ENCODE measurements around the gene GOLGA3.
"Not testable (repeated sequence)": the region's sequence is repeated elsewhere in the genome, so short reads cannot be mapped to it uniquely, and the experiment has no call there.

The GOLGA3 gene

GRCh38 chr12:132842449-132843045 lies 13.9 kb upstream of the GOLGA3 start:
- no peak for DNase-seq (ENCODE audit: low read depth, low spot score)

GRCh38 chr12:132841151-132841550 lies 12.5 kb upstream of the GOLGA3 start:
- DNase-seq (ENCODE audit: low read depth, low spot score): no peak

GRCh38 chr12:132840536-132840935 lies 11.9 kb upstream of the GOLGA3 start:
- no peak for DNase-seq (ENCODE audit: low read depth, low spot score)

GRCh38 chr12:132839558-132840235 lies 11.0 kb upstream of the GOLGA3 start:
- DNase-seq (ENCODE audit: low read depth, low spot score): no peak

GRCh38 chr12:132838410-132839080 lies 9.9 kb upstream of the GOLGA3 start:
- no peak for DNase-seq (ENCODE audit: low read depth, low spot score)

- DNase-seq (ENCODE audit: low read depth, low spot score): no peak
Observed at GRCh38 chr12:132837693-132838409, 9.2 kb upstream of the GOLGA3 start.

GRCh38 chr12:132836795-132837331 lies 8.2 kb upstream of the GOLGA3 start:
- no peak for DNase-seq (ENCODE audit: low read depth, low spot score)

- DNase-seq (ENCODE audit: low read depth, low spot score): not testable (repeated sequence)
Observed at GRCh38 chr12:132836230-132836629, 7.6 kb upstream of the GOLGA3 start.

GRCh38 chr12:132835076-132836025 lies 6.7 kb upstream of the GOLGA3 start:
- no peak for DNase-seq (ENCODE audit: low read depth, low spot score)

GRCh38 chr12:132834181-132834711 lies 5.6 kb upstream of the GOLGA3 start:
- no peak for DNase-seq (ENCODE audit: low read depth, low spot score)

GRCh38 chr12:132833341-132833740 lies 4.7 kb upstream of the GOLGA3 start:
- DNase-seq (ENCODE audit: low read depth, low spot score): no peak

GRCh38 chr12:132831771-132832170 lies 3.1 kb upstream of the GOLGA3 start:
- DNase-seq (ENCODE audit: low read depth, low spot score): no peak

- no peak for DNase-seq (ENCODE audit: low read depth, low spot score)
Observed at GRCh38 chr12:132827763-132828703, 636 bp downstream of the GOLGA3 start.

GRCh38 chr12:132825861-132826260 lies 2.8 kb downstream of the GOLGA3 start:
- no peak for DNase-seq (ENCODE audit: low read depth, low spot score)

- DNase-seq (ENCODE audit: low read depth, low spot score): no peak
Observed at GRCh38 chr12:132825089-132825488, 3.6 kb downstream of the GOLGA3 start.

- DNase-seq (ENCODE audit: low read depth, low spot score): no peak
Observed at GRCh38 chr12:132824053-132824452, 4.6 kb downstream of the GOLGA3 start.

- no peak for DNase-seq (ENCODE audit: low read depth, low spot score)
Observed at GRCh38 chr12:132818562-132818961, 10.1 kb downstream of the GOLGA3 start.

- no peak for DNase-seq (ENCODE audit: low read depth, low spot score)
Observed at GRCh38 chr12:132814232-132814631, 14.4 kb downstream of the GOLGA3 start.

GRCh38 chr12:132813443-132813842 lies 15.2 kb downstream of the GOLGA3 start:
- DNase-seq (ENCODE audit: low read depth, low spot score): no peak

All from iPS DF 19.7 (cell line).